NCI-H187 treated with DMSO at 0.1 percent for 48 hours (cell line): ENCODE results near the gene PRAC1.

Source experiments
- DNase-seq: peaks from one replicate; lab custom pipeline; 2025; lab: John Stamatoyannopoulos, UW

PRAC1 gene

GRCh38 chr17:48747445-48748363, 25.4 kb upstream of the PRAC1 start:
- no peak for DNase-seq

- no peak for DNase-seq
These were observed 24.7 kb upstream of the PRAC1 start for GRCh38 chr17:48746916-48747444.

- DNase-seq, result no peak
These were observed 23.3 kb upstream of the PRAC1 start for GRCh38 chr17:48745381-48746275.

GRCh38 chr17:48740537-48740936, 18.2 kb upstream of the PRAC1 start:
- DNase-seq, result no peak

- no peak for DNase-seq
These were observed 16.6 kb upstream of the PRAC1 start for GRCh38 chr17:48738803-48739526.

- DNase-seq, result no peak
These were observed 16.1 kb upstream of the PRAC1 start for GRCh38 chr17:48738424-48738802.

GRCh38 chr17:48737330-48738043, 15.2 kb upstream of the PRAC1 start:
- no peak for DNase-seq

GRCh38 chr17:48735062-48735351, 12.7 kb upstream of the PRAC1 start:
- DNase-seq, result no peak

GRCh38 chr17:48734333-48735061, 12.2 kb upstream of the PRAC1 start:
- no peak for DNase-seq

- no peak for DNase-seq
These were observed 11.5 kb upstream of the PRAC1 start for GRCh38 chr17:48733632-48734328.

- DNase-seq, result no peak
These were observed 10.6 kb upstream of the PRAC1 start for GRCh38 chr17:48732688-48733629.

- no peak for DNase-seq
These were observed 9.0 kb upstream of the PRAC1 start for GRCh38 chr17:48731355-48731754.

GRCh38 chr17:48730240-48730550, 7.9 kb upstream of the PRAC1 start:
- no peak for DNase-seq

- DNase-seq, result no peak
These were observed 7.3 kb upstream of the PRAC1 start for GRCh38 chr17:48729335-48730239.

GRCh38 chr17:48728232-48729231, 6.2 kb upstream of the PRAC1 start, which contains the start of gene HOXB13:
TSS of gene HOXB13 (minus strand) at chr17:48728750. CDS start at chr17:48728593, 157 bp downstream.
- no peak for DNase-seq

GRCh38 chr17:48727415-48728175, 5.3 kb upstream of the PRAC1 start:
- no peak for DNase-seq
